ENCODE data around the gene ANKMY2.

ANKMY2 gene

GRCh38 chr7:16587129-16587528 lies 58.4 kb downstream of the ANKMY2 start:
- Histone ChIP-seq H3K9me3 (ENCODE audit: insufficient read depth, low read depth, low read length) (no peaks in the 10 kb centered on the region), H2AFZ (ENCODE audit: low read length) (no peak overlapping the region), H3F3A (ENCODE audit: low read depth) (no peaks in the 10 kb centered on the region), H3K4me2 (ENCODE audit: low read depth, low read length, poor library complexity, severe bottlenecking) (no peak overlapping the region), H3K79me2 (ENCODE audit: insufficient read depth, low read length) (no peaks in the 10 kb centered on the region), H4K20me1 (ENCODE audit: insufficient read depth, low read length, poor library complexity, severe bottlenecking) (no peaks in the 10 kb centered on the region), H3K9ac (ENCODE audit: low read depth, low read length, poor library complexity, severe bottlenecking) (no peak overlapping the region), H3K4me1 (ENCODE audit: insufficient read depth, low read length, poor library complexity, severe bottlenecking) (no peaks in the 10 kb centered on the region), H3K9me2 (replicated peaks; ENCODE audit: low read depth, low read length) (no peaks in the 10 kb centered on the region), H3K36me3 (ENCODE audit: insufficient read depth, low read length) (no peaks in the 10 kb centered on the region), H3K27me3 (ENCODE audit: insufficient read depth, low read length, poor library complexity, severe bottlenecking) (no peaks in the 10 kb centered on the region), H3K4me3 (ENCODE audit: low read length, poor library complexity, severe bottlenecking) (no peak overlapping the region)
- TF ChIP-seq EZH2phosphoT487 (IDR thresholded peaks at IDR 0.05; ENCODE audit: borderline replicate concordance): no peak
- TF ChIP-seq, protein P1, sequence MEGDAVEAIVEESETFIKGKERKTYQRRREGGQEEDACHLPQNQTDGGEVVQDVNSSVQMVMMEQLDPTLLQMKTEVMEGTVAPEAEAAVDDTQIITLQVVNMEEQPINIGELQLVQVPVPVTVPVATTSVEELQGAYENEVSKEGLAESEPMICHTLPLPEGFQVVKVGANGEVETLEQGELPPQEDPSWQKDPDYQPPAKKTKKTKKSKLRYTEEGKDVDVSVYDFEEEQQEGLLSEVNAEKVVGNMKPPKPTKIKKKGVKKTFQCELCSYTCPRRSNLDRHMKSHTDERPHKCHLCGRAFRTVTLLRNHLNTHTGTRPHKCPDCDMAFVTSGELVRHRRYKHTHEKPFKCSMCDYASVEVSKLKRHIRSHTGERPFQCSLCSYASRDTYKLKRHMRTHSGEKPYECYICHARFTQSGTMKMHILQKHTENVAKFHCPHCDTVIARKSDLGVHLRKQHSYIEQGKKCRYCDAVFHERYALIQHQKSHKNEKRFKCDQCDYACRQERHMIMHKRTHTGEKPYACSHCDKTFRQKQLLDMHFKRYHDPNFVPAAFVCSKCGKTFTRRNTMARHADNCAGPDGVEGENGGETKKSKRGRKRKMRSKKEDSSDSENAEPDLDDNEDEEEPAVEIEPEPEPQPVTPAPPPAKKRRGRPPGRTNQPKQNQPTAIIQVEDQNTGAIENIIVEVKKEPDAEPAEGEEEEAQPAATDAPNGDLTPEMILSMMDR (conservative IDR thresholded peaks at IDR 0.05; ENCODE audit: low read length): no peak

GRCh38 chr7:16586081-16586874 lies 59.3 kb downstream of the ANKMY2 start:
- Histone ChIP-seq H3K27me3 (ENCODE audit: insufficient read depth, low read length, poor library complexity, severe bottlenecking) (no peaks in the 10 kb centered on the region), H3K4me1 (ENCODE audit: insufficient read depth, low read length, poor library complexity, severe bottlenecking) (no peaks in the 10 kb centered on the region), H2AFZ (ENCODE audit: low read length) (no peak overlapping the region), H3K79me2 (ENCODE audit: insufficient read depth, low read length) (no peaks in the 10 kb centered on the region), H4K20me1 (ENCODE audit: insufficient read depth, low read length, poor library complexity, severe bottlenecking) (no peaks in the 10 kb centered on the region), H3K4me2 (ENCODE audit: low read depth, low read length, poor library complexity, severe bottlenecking) (no peak overlapping the region), H3K36me3 (ENCODE audit: insufficient read depth, low read length) (no peaks in the 10 kb centered on the region), H3K9me3 (ENCODE audit: insufficient read depth, low read depth, low read length) (no peaks in the 10 kb centered on the region), H3F3A (ENCODE audit: low read depth) (no peaks in the 10 kb centered on the region), H3K4me3 (ENCODE audit: low read length, poor library complexity, severe bottlenecking) (no peak overlapping the region), H3K9ac (ENCODE audit: low read depth, low read length, poor library complexity, severe bottlenecking) (no peak overlapping the region), H3K9me2 (replicated peaks; ENCODE audit: low read depth, low read length) (no peaks in the 10 kb centered on the region)
- TF ChIP-seq, protein P1 (conservative IDR thresholded peaks at IDR 0.05; ENCODE audit: low read length): no peak
- no peak for TF ChIP-seq EZH2phosphoT487 (IDR thresholded peaks at IDR 0.05; ENCODE audit: borderline replicate concordance)

DNA sequence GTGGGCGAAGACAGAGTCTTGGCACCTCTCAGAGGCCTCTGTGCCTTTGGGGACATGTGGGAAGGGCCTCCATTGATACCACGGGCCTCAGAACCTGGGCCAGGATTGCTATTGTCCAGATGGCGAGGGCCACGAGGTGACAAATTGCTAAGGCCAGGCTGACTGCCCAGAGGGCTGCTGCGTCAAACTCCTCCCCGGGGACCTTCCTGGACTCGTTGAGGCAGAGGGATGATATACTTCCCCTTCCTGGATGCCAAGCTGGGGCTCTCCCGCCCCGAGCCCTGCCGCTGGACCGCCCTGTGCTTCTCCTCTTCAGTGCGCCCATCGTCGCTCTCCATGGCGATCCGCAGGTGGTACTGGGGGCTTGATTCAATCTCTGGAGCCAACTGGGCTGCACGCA lies 60.0 kb downstream of the ANKMY2 start:
- H3K79me2 ChIP-seq (ENCODE audit: insufficient read depth, low read length): no peaks in the 10 kb centered on the region
- no peak overlapping the region for H2AFZ ChIP-seq (ENCODE audit: low read length)
- no peaks in the 10 kb centered on the region for H3K9me2 ChIP-seq (replicated peaks; ENCODE audit: low read depth, low read length)
- H3K4me2 ChIP-seq (ENCODE audit: low read depth, low read length, poor library complexity, severe bottlenecking): no peak overlapping the region
- no peak overlapping the region for H3K9ac ChIP-seq (ENCODE audit: low read depth, low read length, poor library complexity, severe bottlenecking)
- H3K4me1 ChIP-seq (ENCODE audit: insufficient read depth, low read length, poor library complexity, severe bottlenecking): no peaks in the 10 kb centered on the region
- H3K36me3 ChIP-seq (ENCODE audit: insufficient read depth, low read length): no peaks in the 10 kb centered on the region
- no peaks in the 10 kb centered on the region for H3F3A ChIP-seq (ENCODE audit: low read depth)
- no peaks in the 10 kb centered on the region for H3K9me3 ChIP-seq (ENCODE audit: insufficient read depth, low read depth, low read length)
- no peak overlapping the region for H3K4me3 ChIP-seq (ENCODE audit: low read length, poor library complexity, severe bottlenecking)
- no peaks in the 10 kb centered on the region for H4K20me1 ChIP-seq (ENCODE audit: insufficient read depth, low read length, poor library complexity, severe bottlenecking)
- TF ChIP-seq, protein P1 (conservative IDR thresholded peaks at IDR 0.05; ENCODE audit: low read length): no peak
- no peak for TF ChIP-seq EZH2phosphoT487 (IDR thresholded peaks at IDR 0.05; ENCODE audit: borderline replicate concordance)
- no peaks in the 10 kb centered on the region for H3K27me3 ChIP-seq (ENCODE audit: insufficient read depth, low read length, poor library complexity, severe bottlenecking)
